HUES6 (cell line): ENCODE data around the gene RASGRF1.
A peak's percentile ranks its signal among the peaks of the same experiment; 100 is the strongest.

Experiments used
- H3K27ac ChIP-seq: 2 replicates; pipeline ENCODE4 v1.7.0; 2013; ENCODE audit warnings: low read depth, mild to moderate bottlenecking, low read length, inconsistent platforms
- H3K27me3 ChIP-seq: 2 replicates; pipeline ENCODE4 v1.6.1; 2013; ENCODE audit warnings: low read length; ENCODE audit not compliant: control insufficient read depth, insufficient read depth
- H3K36me3 ChIP-seq: 2 replicates; pipeline ENCODE4 v1.6.1; 2013; ENCODE audit warnings: low read length; ENCODE audit not compliant: control insufficient read depth, insufficient read depth
- H3K4me1 ChIP-seq: 2 replicates; pipeline ENCODE4 v1.6.1; 2013; ENCODE audit warnings: low read length; ENCODE audit not compliant: control insufficient read depth, insufficient read depth
- H3K4me3 ChIP-seq: 2 replicates; pipeline ENCODE4 v1.5.1; 2013; ENCODE audit warnings: low read depth, low read length
- H3K9ac ChIP-seq: one replicate; pipeline ENCODE4 v1.6.1; 2013; ENCODE audit warnings: mild to moderate bottlenecking, low read length
- H3K9me3 ChIP-seq: 2 replicates; pipeline ENCODE4 v1.6.1; 2013; ENCODE audit warnings: low read depth, low read length; ENCODE audit not compliant: control insufficient read depth, insufficient read depth

RASGRF1 gene, protein sequence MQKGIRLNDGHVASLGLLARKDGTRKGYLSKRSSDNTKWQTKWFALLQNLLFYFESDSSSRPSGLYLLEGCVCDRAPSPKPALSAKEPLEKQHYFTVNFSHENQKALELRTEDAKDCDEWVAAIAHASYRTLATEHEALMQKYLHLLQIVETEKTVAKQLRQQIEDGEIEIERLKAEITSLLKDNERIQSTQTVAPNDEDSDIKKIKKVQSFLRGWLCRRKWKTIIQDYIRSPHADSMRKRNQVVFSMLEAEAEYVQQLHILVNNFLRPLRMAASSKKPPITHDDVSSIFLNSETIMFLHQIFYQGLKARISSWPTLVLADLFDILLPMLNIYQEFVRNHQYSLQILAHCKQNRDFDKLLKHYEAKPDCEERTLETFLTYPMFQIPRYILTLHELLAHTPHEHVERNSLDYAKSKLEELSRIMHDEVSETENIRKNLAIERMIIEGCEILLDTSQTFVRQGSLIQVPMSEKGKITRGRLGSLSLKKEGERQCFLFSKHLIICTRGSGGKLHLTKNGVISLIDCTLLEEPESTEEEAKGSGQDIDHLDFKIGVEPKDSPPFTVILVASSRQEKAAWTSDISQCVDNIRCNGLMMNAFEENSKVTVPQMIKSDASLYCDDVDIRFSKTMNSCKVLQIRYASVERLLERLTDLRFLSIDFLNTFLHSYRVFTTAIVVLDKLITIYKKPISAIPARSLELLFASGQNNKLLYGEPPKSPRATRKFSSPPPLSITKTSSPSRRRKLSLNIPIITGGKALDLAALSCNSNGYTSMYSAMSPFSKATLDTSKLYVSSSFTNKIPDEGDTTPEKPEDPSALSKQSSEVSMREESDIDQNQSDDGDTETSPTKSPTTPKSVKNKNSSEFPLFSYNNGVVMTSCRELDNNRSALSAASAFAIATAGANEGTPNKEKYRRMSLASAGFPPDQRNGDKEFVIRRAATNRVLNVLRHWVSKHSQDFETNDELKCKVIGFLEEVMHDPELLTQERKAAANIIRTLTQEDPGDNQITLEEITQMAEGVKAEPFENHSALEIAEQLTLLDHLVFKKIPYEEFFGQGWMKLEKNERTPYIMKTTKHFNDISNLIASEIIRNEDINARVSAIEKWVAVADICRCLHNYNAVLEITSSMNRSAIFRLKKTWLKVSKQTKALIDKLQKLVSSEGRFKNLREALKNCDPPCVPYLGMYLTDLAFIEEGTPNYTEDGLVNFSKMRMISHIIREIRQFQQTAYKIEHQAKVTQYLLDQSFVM (N-terminal part only)

DNA sequence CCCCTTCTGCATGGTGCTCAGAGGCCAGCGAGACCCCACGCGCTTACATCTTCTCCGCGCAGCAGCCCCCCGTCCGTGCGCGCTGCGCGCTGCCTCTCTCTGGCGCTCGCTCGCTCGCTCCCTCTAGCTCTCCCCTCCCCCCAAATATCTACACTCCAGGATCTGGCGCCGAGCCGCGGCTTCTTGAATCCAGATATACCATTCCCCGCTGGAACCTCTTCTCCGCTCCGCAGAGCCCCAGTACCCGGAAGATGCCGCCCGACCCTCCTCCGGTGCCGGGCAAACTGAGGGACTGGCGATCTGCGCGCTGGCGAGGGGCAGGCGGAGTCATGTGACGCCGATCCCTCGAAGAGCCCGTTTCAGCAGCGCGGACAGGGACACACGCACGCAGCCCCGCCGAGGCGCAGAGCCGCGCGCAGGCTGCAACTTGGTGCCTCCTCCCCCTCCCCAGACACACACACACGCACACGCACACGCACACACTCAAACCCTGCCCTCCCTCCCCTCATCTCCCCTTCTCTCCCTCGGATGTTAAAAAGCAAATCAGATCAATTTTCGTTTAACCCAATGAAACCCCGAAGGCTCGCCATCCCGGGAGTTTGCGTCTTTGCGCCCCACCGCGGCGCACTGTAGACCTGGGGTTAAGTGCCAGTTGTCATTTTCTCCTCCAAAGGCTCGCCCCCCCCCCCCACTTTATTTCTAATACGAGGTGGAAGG is at the start of gene RASGRF1:
TSS of gene RASGRF1 (minus strand) at position 294 of the 717 bp plus-strand sequence. CDS start at position 12, 282 bp downstream.
- Histone ChIP-seq H3K27me3 (peaks cover 98% of the 10 kb centered on the region), H3K4me3 (peak within 1 kb of the TSS; percentile 54), H3K36me3 (no peaks in the 10 kb centered on the region), H3K9me3 (no peaks in the 10 kb centered on the region), H3K4me1 (no peaks in the 10 kb centered on the region), H3K27ac (no peak within 1 kb of the TSS), H3K9ac (peak within 1 kb of the TSS; percentile 8)

DNA sequence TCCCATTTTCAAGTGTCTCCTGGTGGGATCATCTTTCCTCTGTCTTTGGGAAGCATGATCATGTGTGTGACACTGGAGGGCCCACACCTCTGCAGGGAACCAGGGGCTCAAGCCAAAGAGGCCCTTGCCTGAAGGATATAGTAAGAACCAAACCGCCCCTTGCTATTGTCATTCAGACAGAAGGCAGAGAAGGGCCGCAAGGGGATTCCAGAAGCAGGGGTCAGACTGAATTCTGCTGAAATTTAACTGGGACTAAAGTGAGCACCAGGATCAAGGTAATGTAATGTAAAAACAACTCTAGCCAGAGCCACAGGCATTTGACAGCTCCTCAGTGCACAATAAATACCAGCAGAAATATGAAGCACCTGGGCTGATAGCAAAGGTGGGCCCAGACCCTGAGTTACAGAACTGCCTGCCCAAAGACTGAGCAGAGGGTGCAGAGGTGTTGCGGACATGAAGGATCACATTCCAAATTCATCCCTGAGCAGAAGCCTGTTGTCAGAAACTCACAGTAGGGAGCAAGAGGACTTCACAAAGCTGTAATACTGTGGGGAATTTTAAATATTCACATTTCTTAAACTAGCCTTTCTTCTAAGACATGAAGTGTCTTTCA is 46.0 kb upstream of the RASGRF1 start:
- peak overlapping the region; percentile 16; the same call in 1 of the 2 replicates for H3K4me3 ChIP-seq
- no peak overlapping the region for H3K9ac ChIP-seq
- no peaks in the 10 kb centered on the region for H3K27me3 ChIP-seq

DNA sequence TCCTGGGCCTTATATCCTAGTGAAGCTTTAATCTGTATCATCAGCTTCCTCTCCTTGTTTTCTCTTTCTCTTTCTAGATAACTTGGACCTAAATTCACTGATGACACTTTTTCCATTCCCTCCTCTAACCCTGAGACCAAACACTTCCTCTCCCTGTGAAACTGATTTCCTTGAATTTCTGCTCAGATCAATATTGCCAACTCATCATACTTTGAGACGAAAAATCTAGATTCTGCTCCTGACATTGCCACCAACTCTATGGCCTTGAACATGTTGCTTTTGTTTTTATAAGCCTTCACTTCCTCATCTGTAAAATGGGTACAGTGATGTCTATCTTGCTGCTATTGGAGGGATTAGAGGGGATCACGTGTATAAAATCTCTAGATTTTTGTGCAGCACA is 42.7 kb upstream of the RASGRF1 start:
- no peak overlapping the region for H3K4me3 ChIP-seq
- peaks cover 17% of the 10 kb centered on the region for H3K9me3 ChIP-seq
- no peaks in the 10 kb centered on the region for H3K36me3 ChIP-seq
- H3K27me3 ChIP-seq: no peaks in the 10 kb centered on the region
- no peak overlapping the region for H3K9ac ChIP-seq
- H3K4me1 ChIP-seq: peaks cover 13% of the 10 kb centered on the region
- no peak overlapping the region for H3K27ac ChIP-seq

More for the DNA sequence above, 46.0 kb upstream of the RASGRF1 start:
- H3K36me3 ChIP-seq: no peaks in the 10 kb centered on the region
- peaks cover 5% of the 10 kb centered on the region for H3K9me3 ChIP-seq
- peaks cover 13% of the 10 kb centered on the region for H3K4me1 ChIP-seq
- no peak overlapping the region for H3K27ac ChIP-seq

DNA sequence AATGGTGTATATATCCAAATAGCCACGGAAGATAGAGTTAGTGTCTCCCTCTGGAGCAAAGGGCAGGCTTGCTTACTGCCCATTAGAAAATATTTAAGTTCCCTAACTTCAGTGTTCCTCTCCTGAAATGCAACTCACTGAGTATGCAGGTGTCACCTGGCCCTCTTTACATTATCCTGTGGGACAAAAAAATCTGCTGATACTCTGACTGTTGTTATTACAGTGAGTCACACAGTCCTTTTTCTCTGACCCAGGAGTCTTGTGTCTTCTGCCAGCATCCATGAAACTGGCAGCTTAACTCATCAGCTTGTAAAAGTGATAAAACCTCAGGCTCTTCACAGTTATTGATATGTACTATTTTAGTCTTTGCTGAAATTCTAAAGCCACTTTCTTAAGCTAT is 42.2 kb upstream of the RASGRF1 start:
- H3K4me3 ChIP-seq: no peak overlapping the region
- H3K4me1 ChIP-seq: peaks cover 13% of the 10 kb centered on the region
- H3K27me3 ChIP-seq: no peaks in the 10 kb centered on the region
- no peak overlapping the region for H3K27ac ChIP-seq
- no peaks in the 10 kb centered on the region for H3K36me3 ChIP-seq
- H3K9me3 ChIP-seq: peaks cover 17% of the 10 kb centered on the region
- H3K9ac ChIP-seq: no peak overlapping the region

DNA sequence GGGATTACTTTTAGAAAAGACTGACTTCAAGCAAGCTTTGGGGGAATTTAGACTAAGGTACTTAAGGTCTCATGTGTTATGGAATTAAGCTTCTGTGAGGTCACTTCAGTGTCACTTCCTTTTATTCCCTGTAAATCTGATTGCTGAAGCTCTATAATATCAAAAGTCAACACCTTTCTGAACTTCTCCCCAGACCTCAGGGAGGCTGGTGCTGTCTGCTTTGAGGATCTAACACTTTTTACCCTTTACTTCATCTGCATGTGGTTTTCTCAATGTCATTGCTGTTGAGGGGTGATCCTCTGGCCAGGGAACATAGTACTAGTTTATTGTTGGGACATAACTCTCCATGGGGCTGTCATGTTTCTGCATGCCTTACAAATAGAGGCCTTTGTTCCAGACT is 41.8 kb upstream of the RASGRF1 start:
- no peak overlapping the region for H3K4me3 ChIP-seq
- H3K27ac ChIP-seq: no peak overlapping the region
- H3K4me1 ChIP-seq: peaks cover 13% of the 10 kb centered on the region
- H3K36me3 ChIP-seq: no peaks in the 10 kb centered on the region
- no peaks in the 10 kb centered on the region for H3K27me3 ChIP-seq
- H3K9me3 ChIP-seq: peaks cover 17% of the 10 kb centered on the region
- H3K9ac ChIP-seq: no peak overlapping the region

DNA sequence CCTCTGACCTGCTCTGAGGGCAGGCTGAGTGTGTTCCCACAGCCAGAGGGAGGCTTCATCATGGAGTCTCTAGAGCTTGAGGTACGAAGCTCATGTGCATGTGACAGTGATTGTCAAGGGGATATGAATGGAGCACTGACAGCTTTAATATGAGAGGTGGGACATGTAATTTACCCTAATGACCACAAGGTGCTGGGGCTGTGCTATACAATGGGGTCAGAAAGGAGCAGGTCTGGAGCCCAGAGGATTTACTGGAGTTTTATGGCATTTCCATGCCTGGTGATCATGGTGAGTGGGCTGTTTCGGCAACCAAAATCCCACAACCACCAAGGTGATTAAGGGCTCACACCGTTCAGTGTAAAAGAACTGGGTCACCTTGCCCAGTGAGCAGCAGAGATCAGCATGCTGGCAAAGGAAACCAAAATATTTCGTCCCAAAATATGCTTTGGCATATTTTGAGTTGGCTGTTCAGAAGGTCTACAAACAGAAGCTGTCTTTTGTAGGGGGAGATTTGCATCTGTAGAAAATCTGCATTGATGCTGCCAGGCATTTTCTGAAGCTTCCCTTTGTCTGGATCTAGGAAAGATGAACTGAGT is 40.1 kb upstream of the RASGRF1 start:
- peaks cover 17% of the 10 kb centered on the region for H3K9me3 ChIP-seq
- no peak overlapping the region for H3K9ac ChIP-seq
- H3K36me3 ChIP-seq: no peaks in the 10 kb centered on the region
- no peaks in the 10 kb centered on the region for H3K27me3 ChIP-seq
- no peak overlapping the region for H3K4me3 ChIP-seq
- no peaks in the 10 kb centered on the region for H3K4me1 ChIP-seq
- H3K27ac ChIP-seq: no peak overlapping the region

DNA sequence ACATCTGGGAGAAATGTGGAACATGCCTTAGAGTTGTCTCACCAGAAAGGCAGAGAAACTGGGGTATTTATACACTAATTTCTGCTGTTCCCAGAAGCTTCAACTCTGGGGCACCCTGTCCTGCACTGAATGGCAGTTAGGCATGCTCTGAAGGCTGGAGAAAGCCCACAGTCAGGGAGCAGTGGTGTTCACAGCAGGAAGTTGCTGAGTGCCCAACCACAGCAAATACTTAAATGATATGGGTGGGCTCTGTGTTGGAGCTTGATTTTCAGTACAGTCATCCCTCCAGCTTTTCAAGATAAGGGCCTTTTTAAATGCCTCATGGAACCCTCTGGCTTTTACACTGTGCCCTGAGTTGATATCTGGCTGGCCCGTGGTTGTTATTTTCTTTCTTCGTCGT is 38.7 kb upstream of the RASGRF1 start:
- H3K36me3 ChIP-seq: no peaks in the 10 kb centered on the region
- H3K27ac ChIP-seq: no peak overlapping the region
- no peak overlapping the region for H3K4me3 ChIP-seq
- H3K27me3 ChIP-seq: no peaks in the 10 kb centered on the region
- no peaks in the 10 kb centered on the region for H3K4me1 ChIP-seq
- peaks cover 17% of the 10 kb centered on the region for H3K9me3 ChIP-seq
- no peak overlapping the region for H3K9ac ChIP-seq

DNA sequence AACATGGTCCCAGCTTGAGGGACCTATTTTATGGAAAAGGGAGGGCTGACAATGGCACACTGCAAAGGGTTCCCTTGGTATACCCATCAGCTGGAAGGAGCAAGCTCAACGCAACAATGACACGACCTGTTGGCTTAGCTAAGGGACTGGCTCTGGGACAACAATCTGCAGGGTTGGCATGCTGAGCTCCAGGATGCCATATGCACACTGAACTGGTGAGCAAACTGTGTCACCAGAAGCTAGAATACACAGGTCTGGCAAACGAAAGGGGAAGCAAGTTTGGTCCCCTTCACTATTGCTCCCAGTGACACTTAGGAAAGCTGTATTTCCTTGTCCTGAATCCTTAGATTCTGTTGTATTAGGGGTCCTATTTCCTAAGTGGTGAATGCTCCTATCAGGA is 38.0 kb upstream of the RASGRF1 start:
- H3K9ac ChIP-seq: no peak overlapping the region
- no peaks in the 10 kb centered on the region for H3K4me1 ChIP-seq
- peaks cover 17% of the 10 kb centered on the region for H3K9me3 ChIP-seq
- no peaks in the 10 kb centered on the region for H3K27me3 ChIP-seq
- no peaks in the 10 kb centered on the region for H3K36me3 ChIP-seq
- H3K27ac ChIP-seq: no peak overlapping the region
- no peak overlapping the region for H3K4me3 ChIP-seq

DNA sequence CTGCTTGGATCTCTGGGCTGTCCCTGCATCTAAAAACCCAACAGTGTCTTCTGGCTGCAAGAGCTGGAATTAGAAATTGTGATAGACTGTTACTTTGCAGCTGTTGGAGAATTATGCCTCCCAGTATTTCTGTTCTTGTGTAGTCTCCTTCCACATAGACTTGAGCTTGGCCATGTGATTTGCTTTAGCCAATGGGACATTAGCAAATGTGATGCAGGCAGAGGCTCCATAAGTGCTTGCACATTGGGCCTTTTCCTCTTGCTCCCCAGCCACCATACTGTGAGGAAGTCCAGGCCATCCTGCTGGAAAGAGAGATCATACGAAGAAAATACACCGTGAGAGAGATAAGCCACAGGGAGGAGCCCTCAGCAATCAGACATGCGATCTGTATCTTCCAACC is 33.8 kb upstream of the RASGRF1 start:
- Histone ChIP-seq H3K9ac (no peak overlapping the region), H3K27ac (no peak overlapping the region), H3K27me3 (peaks cover 4% of the 10 kb centered on the region; the same call in 1 of the 2 replicates), H3K9me3 (no peaks in the 10 kb centered on the region), H3K36me3 (no peaks in the 10 kb centered on the region), H3K4me3 (no peak overlapping the region), H3K4me1 (no peaks in the 10 kb centered on the region)

DNA sequence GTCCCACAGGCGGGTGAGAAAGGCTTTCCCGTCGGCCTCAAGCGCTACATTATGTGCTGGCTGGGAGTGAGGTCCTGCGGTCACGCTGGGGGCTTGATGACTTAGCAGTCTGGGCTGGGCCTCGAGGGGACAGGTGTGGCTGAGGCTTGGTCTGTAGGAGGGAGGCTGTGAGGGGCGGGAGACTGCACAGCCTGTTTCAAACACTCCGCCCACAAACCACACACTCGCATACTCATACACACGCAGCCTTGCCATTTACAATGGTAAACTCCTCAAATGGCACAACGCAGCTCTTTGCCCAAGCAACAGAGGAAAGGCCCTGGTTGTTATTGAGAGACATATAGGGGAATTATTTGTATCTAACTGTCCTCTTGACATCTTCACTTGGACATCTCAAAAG is 32.4 kb upstream of the RASGRF1 start:
- Histone ChIP-seq H3K9me3 (no peaks in the 10 kb centered on the region), H3K4me3 (no peak overlapping the region), H3K27ac (no peak overlapping the region), H3K36me3 (no peaks in the 10 kb centered on the region), H3K4me1 (no peaks in the 10 kb centered on the region), H3K27me3 (peaks cover 4% of the 10 kb centered on the region; the same call in 1 of the 2 replicates), H3K9ac (no peak overlapping the region)
